ENCODE data around the gene PLCB2. TPM values are rescaled to one million over a fixed set of nuclear protein-coding genes. Genes with fewer than 3 reads are reported as not detected.

PLCB2 gene
- total RNA-seq, 2 experiments from 2014 or later: 65.3 to 70.7 TPM

- CTCF ChIA-PET: interaction anchor here (0.9 to 1.5 kb wide), 3 partner anchors 10 to 23 kb away, joined by 3 to 4 read pairs (median 4); no protein-coding TSS in a partner anchor
- Mint-ChIP-seq H3K4me1 (ENCODE audit: low read depth) (no peaks in the 10 kb centered on the region), H3K4me3 (no peak overlapping the region), H3K9me3 (peaks cover 8% of the 10 kb centered on the region), H3K36me3 (peaks cover 36% of the 10 kb centered on the region), H3K27me3 (no peaks in the 10 kb centered on the region), H3K27ac (no peak overlapping the region)
- intact Hi-C loops (cut with micrococcal nuclease): no loop called here
- POLR2A ChIA-PET: interaction anchor here (1.1 kb wide), 1 partner anchor 11 kb away, joined by 3 read pairs; no protein-coding TSS in a partner anchor
- DNase-seq: no peak
Observed at GRCh38 chr15:40298216-40298935, 9.4 kb downstream of the PLCB2 start.

- no peak overlapping the region for H3K4me3 Mint-ChIP-seq
- POLR2A ChIA-PET: no interaction called here
- intact Hi-C loops (cut with micrococcal nuclease): no loop called here
Observed at GRCh38 chr15:40297356-40297755, 10.4 kb downstream of the PLCB2 start.

GRCh38 chr15:40296561-40297230 is 11.0 kb downstream of the PLCB2 start:
- intact Hi-C loops (cut with micrococcal nuclease): no loop called here
- Mint-ChIP-seq H3K4me1 (ENCODE audit: low read depth) (no peaks in the 10 kb centered on the region), H3K27ac (no peak overlapping the region), H3K4me3 (no peak overlapping the region), H3K36me3 (peaks cover 27% of the 10 kb centered on the region), H3K27me3 (no peaks in the 10 kb centered on the region), H3K9me3 (peaks cover 8% of the 10 kb centered on the region)
- DNase-seq: no peak
- CTCF ChIA-PET: interaction anchor here (0.6 to 1.0 kb wide), 2 partner anchors 22 to 24 kb away, joined by 3 read pairs; no protein-coding TSS in a partner anchor
- POLR2A ChIA-PET: no interaction called here

More at GRCh38 chr15:40297356-40297755, 10.4 kb downstream of the PLCB2 start:
- Mint-ChIP-seq H3K4me1 (ENCODE audit: low read depth) (no peaks in the 10 kb centered on the region), H3K27me3 (no peaks in the 10 kb centered on the region), H3K36me3 (peaks cover 33% of the 10 kb centered on the region), H3K27ac (no peak overlapping the region), H3K9me3 (peaks cover 8% of the 10 kb centered on the region)
- CTCF ChIA-PET: interaction anchor here (1.0 to 1.5 kb wide), 3 partner anchors 11 to 23 kb away, joined by 3 to 4 read pairs (median 3); no protein-coding TSS in a partner anchor
- no peak for DNase-seq

DNA sequence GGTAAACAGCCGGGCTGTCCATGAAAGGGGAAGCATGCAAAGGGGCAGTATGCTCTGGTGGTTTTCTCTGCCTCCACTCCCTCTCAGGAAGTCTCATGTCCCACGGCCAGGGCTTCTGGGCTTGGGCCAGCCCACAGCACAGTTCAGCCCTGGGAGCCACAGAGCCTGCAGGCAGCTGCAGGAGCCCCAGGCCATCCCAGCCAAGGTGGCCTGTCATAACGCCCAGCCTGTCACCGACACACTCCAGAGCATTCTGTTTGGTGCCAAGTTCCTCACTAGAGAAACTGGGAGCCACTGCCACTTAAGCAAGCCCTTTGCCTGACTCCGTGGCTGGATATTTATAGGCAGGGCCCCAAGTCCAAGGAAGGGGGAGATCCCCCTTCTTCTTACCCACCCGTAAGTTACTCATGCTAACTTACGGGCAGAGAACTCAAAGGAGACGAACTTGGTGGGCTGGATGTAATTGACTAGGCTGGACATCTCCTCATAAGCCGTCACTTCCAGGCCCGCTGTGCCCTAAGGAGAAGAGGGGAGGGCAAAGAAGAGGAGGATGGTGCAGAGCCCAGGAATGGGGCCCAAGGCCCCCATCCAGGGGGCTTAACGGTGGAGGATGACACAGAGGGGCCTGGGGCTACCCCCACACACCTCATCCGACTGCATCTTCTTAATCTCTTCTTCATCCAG is 11.7 kb downstream of the PLCB2 start:
- Mint-ChIP-seq H3K9me3 (peaks cover 8% of the 10 kb centered on the region), H3K4me3 (no peak overlapping the region), H3K4me1 (ENCODE audit: low read depth) (no peaks in the 10 kb centered on the region), H3K36me3 (peaks cover 22% of the 10 kb centered on the region), H3K27me3 (no peaks in the 10 kb centered on the region), H3K27ac (no peak overlapping the region)
- intact Hi-C loops (cut with micrococcal nuclease): no loop called here
- no peak for DNase-seq
- ChIA-PET POLR2A (no interaction called here), CTCF (interaction anchor here (0.6 to 1.5 kb wide), 4 partner anchors 21 to 42 kb away, joined by 3 to 4 read pairs (median 3); no protein-coding TSS in a partner anchor)

- DNase-seq: no peak
- Mint-ChIP-seq H3K36me3 (peaks cover 15% of the 10 kb centered on the region), H3K9me3 (peaks cover 3% of the 10 kb centered on the region), H3K4me1 (ENCODE audit: low read depth) (no peaks in the 10 kb centered on the region), H3K27ac (no peak overlapping the region), H3K4me3 (no peak overlapping the region), H3K27me3 (no peaks in the 10 kb centered on the region)
- ChIA-PET CTCF (interaction anchor here (1.1 to 1.5 kb wide), 3 partner anchors 12 to 42 kb away, joined by 3 to 4 read pairs (median 3); partner anchors contain the start of gene PLCB2), POLR2A (interaction anchor here (0.9 kb wide), 1 partner anchor 10 kb away, joined by 3 read pairs; no protein-coding TSS in a partner anchor)
- intact Hi-C loops (cut with micrococcal nuclease): no loop called here
Observed at GRCh38 chr15:40295297-40295696, 12.4 kb downstream of the PLCB2 start.

DNA sequence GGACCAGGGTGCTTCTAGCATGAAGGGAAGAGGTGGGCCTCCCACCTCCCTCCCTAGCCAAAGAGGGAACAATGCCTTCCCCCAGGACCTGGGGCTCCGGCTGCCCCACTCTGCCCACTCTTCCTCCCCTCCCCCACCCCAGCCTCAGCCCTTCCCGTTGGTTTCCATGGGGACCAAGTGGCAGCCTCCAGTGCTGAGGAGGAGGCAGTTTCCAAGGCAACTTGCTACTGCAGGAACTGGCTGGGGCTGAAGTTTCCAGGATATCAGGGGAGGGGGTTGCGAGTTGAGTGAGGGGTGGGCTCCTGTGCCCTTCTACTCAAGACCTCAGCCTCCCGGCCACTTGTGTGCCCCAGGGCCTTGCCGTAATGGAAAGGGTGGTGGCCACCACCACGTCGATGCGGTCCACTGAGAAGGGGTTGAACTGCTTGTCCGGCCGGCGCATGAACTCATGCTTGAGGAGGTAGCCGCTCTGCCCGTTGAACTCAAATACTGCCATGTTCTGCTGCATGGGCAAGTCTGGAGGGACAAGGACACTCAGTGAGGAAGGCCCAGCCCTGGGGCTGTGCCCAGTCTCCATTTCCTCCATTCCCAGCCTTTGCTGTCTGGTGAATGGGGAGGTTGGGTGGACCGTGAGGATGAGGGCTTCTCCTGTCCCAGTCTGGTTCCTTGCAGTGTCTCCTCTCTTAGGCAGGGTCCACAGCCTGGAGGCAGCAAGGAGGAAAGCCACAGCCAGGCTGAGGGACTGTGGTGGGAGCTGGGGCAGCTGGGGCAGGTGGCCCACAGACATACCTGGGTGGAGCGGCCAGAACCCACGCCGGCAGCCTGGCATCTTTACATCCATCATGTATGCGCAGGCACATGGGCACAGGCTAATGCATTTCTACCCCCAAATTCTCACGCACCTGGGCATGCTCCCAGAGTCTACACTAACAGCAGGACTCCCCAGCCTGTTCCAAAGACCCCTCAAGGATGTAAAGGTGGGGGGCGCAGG is 13.5 kb downstream of the PLCB2 start:
- POLR2A ChIA-PET: interaction anchor here (0.9 to 1.0 kb wide), 2 partner anchors 11 to 14 kb away, joined by 3 read pairs; partner anchors contain the start of gene PLCB2

GRCh38 chr15:40293006-40293405 is 14.7 kb downstream of the PLCB2 start:
- Mint-ChIP-seq H3K9me3 (no peaks in the 10 kb centered on the region), H3K4me3 (no peak overlapping the region), H3K4me1 (ENCODE audit: low read depth) (no peaks in the 10 kb centered on the region), H3K27ac (no peak overlapping the region), H3K36me3 (peaks cover 1% of the 10 kb centered on the region), H3K27me3 (no peaks in the 10 kb centered on the region)
- POLR2A ChIA-PET: interaction anchor here (0.9 to 1.0 kb wide), 2 partner anchors 15 kb away, joined by 3 read pairs; partner anchors contain the start of gene PLCB2
- CTCF ChIA-PET: interaction anchor here (1.2 to 7.3 kb wide), 3 partner anchors 14 to 18 kb away, joined by 4 to 46 read pairs (median 8); partner anchors contain the start of gene PLCB2
- no peak for DNase-seq
- intact Hi-C loops (cut with micrococcal nuclease): no loop called here

More for the DNA sequence above, 13.5 kb downstream of the PLCB2 start:
- CTCF ChIA-PET: interaction anchor here (0.6 to 7.3 kb wide), 6 partner anchors 13 to 44 kb away, joined by 3 to 46 read pairs (median 4); partner anchors contain the start of gene PLCB2
- H3K27me3 Mint-ChIP-seq: no peaks in the 10 kb centered on the region
- H3K27ac Mint-ChIP-seq: no peak overlapping the region
- H3K9me3 Mint-ChIP-seq: no peaks in the 10 kb centered on the region
- H3K36me3 Mint-ChIP-seq: peaks cover 7% of the 10 kb centered on the region
- no peaks in the 10 kb centered on the region for H3K4me1 Mint-ChIP-seq (ENCODE audit: low read depth)
- no peak overlapping the region for H3K4me3 Mint-ChIP-seq
- no peak for DNase-seq
- intact Hi-C loops (cut with micrococcal nuclease): no loop called here

DNA sequence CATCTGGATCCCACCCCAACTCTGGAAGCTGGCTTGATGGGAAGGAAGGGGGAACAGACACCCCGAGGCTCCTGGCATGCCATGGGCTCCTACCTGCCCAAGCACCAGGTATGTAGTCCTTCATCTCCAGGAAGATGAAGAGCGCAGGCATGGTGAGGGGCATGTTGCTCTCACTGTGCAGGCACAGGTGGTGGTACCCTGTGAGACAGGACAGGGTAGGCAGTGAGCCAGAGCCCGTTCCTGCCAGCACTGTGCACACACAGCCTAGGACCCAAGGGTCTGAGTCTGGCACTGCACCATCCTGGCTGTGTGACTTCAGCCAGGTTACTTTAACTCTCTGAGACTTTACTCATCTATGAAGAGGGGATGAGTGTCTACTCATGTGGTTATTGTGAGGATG is 15.5 kb downstream of the PLCB2 start:
- ChIA-PET POLR2A (interaction anchor here (0.9 kb wide), 1 partner anchor 16 kb away, joined by 3 read pairs; the partner anchor contains the start of gene PLCB2), CTCF (interaction anchor here (1.1 to 7.3 kb wide), 2 partner anchors 13 to 17 kb away, joined by 3 to 46 read pairs; no protein-coding TSS in a partner anchor)
- H3K9me3 Mint-ChIP-seq: no peaks in the 10 kb centered on the region

GRCh38 chr15:40290918-40291574 is 16.7 kb downstream of the PLCB2 start:
- H3K4me3 Mint-ChIP-seq: no peak overlapping the region
- no peaks in the 10 kb centered on the region for H3K36me3 Mint-ChIP-seq
- DNase-seq: no peak
- CTCF ChIA-PET: interaction anchor here (1.1 to 7.3 kb wide), 7 partner anchors 9 to 54 kb away, joined by 3 to 46 read pairs (median 6); partner anchors contain the start of gene PLCB2
- no peaks in the 10 kb centered on the region for H3K27me3 Mint-ChIP-seq
- H3K27ac Mint-ChIP-seq: no peak overlapping the region
- no peaks in the 10 kb centered on the region for H3K9me3 Mint-ChIP-seq
- H3K4me1 Mint-ChIP-seq (ENCODE audit: low read depth): no peaks in the 10 kb centered on the region
- POLR2A ChIA-PET: interaction anchor here (1.0 kb wide), 1 partner anchor 16 kb away, joined by 3 read pairs; no protein-coding TSS in a partner anchor
- intact Hi-C loops (cut with micrococcal nuclease): no loop called here

More for the DNA sequence above, 15.5 kb downstream of the PLCB2 start:
- Mint-ChIP-seq H3K36me3 (peaks cover 1% of the 10 kb centered on the region), H3K27ac (no peak overlapping the region), H3K27me3 (no peaks in the 10 kb centered on the region), H3K4me1 (ENCODE audit: low read depth) (no peaks in the 10 kb centered on the region), H3K4me3 (no peak overlapping the region)
- intact Hi-C loops (cut with micrococcal nuclease): no loop called here
- DNase-seq: no peak

DNA sequence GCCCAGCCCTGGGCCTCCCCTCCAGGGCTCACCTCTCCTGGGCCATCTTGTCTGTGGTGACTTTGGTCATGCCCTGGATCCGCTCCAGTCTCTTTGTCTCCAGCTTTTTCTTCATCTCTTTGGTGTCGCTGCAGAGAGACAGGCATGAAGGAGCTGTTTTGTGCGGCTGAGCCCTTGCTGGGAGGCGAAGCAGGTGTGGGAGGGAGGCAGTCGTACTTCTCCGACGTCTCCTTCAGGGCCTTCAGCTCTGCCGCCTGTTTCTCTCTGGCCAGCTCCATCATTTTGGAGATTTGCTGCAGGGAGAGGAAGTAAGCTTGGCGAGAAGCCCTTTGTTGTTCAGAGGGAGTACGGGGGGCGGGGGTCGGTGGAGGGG is 17.2 kb downstream of the PLCB2 start:
- intact Hi-C loops (cut with micrococcal nuclease): no loop called here
- Mint-ChIP-seq H3K27ac (no peak overlapping the region), H3K4me1 (ENCODE audit: low read depth) (peaks cover under 1% of the 10 kb centered on the region), H3K36me3 (no peaks in the 10 kb centered on the region), H3K27me3 (no peaks in the 10 kb centered on the region), H3K4me3 (no peak overlapping the region), H3K9me3 (no peaks in the 10 kb centered on the region)
- ChIA-PET POLR2A (interaction anchor here (1.0 kb wide), 1 partner anchor 16 kb away, joined by 3 read pairs; no protein-coding TSS in a partner anchor), CTCF (interaction anchor here (1.3 to 7.3 kb wide), 7 partner anchors 9 to 54 kb away, joined by 4 to 46 read pairs (median 6); partner anchors contain the start of gene PLCB2)
- DNase-seq: no peak
